SK-N-SH (cell line): ENCODE results near the gene TRAM2. TPM values are rescaled to one million over a fixed set of nuclear protein-coding genes. Genes with fewer than 3 reads are reported as not detected.

Experiments used
- CHD2 ChIP-seq: fragments of 150-350 bp; IDR thresholded peaks from 2 replicates; pipeline ENCODE4 v1.6.1; 2018; ENCODE audit warnings: low read length; ENCODE audit not compliant: partially characterized antibody
- ELF1 ChIP-seq: IDR thresholded peaks from 2 replicates; pipeline ENCODE4 v1.4.0; 2012
- EP300 ChIP-seq, 2 experiments: IDR thresholded peaks; 2 replicates each; pipeline versions ENCODE4 v1.4.0 to v1.6.1; 2012; ENCODE audit warnings: borderline replicate concordance in 1 of 2, low read depth in 1 of 2, low read length in 1 of 2
- EZH2phosphoT487 ChIP-seq: fragments of 200-600 bp; sonication (generic); IDR thresholded peaks from 2 replicates; pipeline ENCODE4 v1.6.1; 2017; ENCODE audit warnings: low read depth, mixed run types, mild to moderate bottlenecking, antibody characterized with exemption, moderate library complexity, borderline replicate concordance
- FOSL2 ChIP-seq: IDR thresholded peaks from 2 replicates; pipeline ENCODE4 v1.4.0; 2012; ENCODE audit warnings: low read depth, mild to moderate bottlenecking, moderate library complexity, borderline replicate concordance
- FOXJ3 ChIP-seq: sonication (generic); formaldehyde crosslinking; IDR thresholded peaks from 2 replicates; pipeline ENCODE4 v1.5.1; 2020; ENCODE audit warnings: mild to moderate bottlenecking, missing genetic modification reagents
- GABPA ChIP-seq: IDR thresholded peaks from 2 replicates; pipeline ENCODE4 v1.4.0; 2012; ENCODE audit warnings: low read depth, mild to moderate bottlenecking
- MXI1 ChIP-seq: IDR thresholded peaks from 2 replicates; pipeline ENCODE4 v1.6.1; 2012; ENCODE audit warnings: mild to moderate bottlenecking, low read depth, low read length, improper control_type of control experiment
- NRF1 ChIP-seq: IDR thresholded peaks from 2 replicates; pipeline ENCODE4 v1.6.1; 2012; ENCODE audit warnings: low read depth, mild to moderate bottlenecking, low read length
- POLR2AphosphoS5 ChIP-seq: IDR thresholded peaks from 2 replicates; pipeline ENCODE4 v1.6.1; 2012; ENCODE audit warnings: low read depth, low read length
- RAD21 ChIP-seq: IDR thresholded peaks from 2 replicates; pipeline ENCODE4 v1.6.1; 2012; ENCODE audit warnings: mild to moderate bottlenecking, low read length
- TCF12 ChIP-seq: IDR thresholded peaks from 2 replicates; pipeline ENCODE4 v1.4.0; 2012
- TEAD4 ChIP-seq: IDR thresholded peaks from 2 replicates; pipeline ENCODE4 v1.4.0; 2012; ENCODE audit warnings: mild to moderate bottlenecking, borderline replicate concordance; ENCODE audit not compliant: insufficient read depth
- polyA plus RNA-seq, 3 experiments: library from polyadenylated mRNA; depleted of rRNA; stranded (reverse); fragments of >200 nt; gene quantifications; 2 replicates each; pipeline ENCODE4 v1.2.3, GENCODE V29; 2012
- TF ChIP-seq, protein P1 (sequence below): IDR thresholded peaks from 2 replicates; pipeline ENCODE4; 2012
- TF ChIP-seq, protein P2 (sequence below): IDR thresholded peaks from 2 replicates; pipeline ENCODE4 v1.4.0; 2012; ENCODE audit warnings: low read depth, borderline replicate concordance
- TF ChIP-seq, protein P3 (sequence below): fragments of 150-350 bp; IDR thresholded peaks from 2 replicates; pipeline ENCODE4 v1.6.1; 2016; ENCODE audit warnings: mild to moderate bottlenecking, low read depth, low read length
- TF ChIP-seq, protein P4 (sequence below): fragments of 200-600 bp; sonication (generic); IDR thresholded peaks from 2 replicates; pipeline ENCODE4 v1.6.1; 2017; ENCODE audit warnings: antibody characterized with exemption, mild to moderate bottlenecking, moderate library complexity

TRAM2 gene
- polyA plus RNA-seq, 1 of the 3 experiments (the other 2 are of a cell fraction), result 26.4 TPM

DNA sequence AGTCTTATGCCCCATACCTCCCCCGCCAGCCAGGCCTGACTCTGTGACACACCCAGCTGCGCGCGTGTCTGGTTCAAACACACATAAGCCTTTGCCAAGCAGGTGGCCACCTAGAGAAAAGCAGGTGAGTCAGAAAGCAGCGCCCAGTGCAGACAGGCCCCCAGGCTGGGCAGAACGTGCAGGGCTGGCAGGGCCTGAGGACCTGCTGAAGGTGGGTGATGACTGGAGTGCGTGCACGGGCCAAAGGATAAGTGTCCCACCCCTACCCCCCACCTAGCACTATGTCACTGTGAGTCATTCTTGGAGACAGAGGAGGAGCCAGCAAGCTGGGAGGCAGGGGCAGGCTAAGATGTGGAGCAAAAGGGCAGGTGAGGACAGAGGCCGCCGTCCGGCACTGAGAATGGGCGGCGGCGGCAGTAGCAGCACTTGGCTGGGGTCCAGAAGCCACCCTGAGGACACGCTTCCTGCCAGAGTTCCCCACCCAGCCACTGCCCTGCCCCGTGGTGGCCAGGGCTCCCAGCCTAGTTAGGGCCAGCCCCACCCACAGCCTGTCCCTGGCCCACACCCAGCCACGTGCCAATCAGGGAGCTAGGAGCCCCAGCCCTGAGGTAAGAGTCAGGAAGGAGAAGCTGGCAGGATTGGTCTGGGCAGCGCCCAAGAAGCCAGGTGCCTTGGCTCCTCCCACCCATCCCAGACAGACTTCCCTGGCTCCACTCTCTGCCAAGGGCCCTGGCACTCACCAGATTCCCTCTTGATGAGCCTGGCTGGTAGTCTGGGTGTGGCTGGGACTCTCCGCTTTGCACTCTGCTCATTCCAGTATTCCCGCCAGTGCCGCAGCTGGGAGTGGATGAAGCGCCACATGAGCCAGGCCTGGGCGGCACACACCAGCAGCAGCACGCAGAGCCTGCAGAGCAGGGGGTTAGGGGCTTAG is 72.7 kb downstream of the TRAM2 start (continued):
- TF ChIP-seq GABPA (no peak), NRF1 (no peak), FOSL2 (peak; percentile 86; the same call in 1 of the 2 replicates), ELF1 (no peak), POLR2AphosphoS5 (no peak), EP300 (IDR thresholded peaks at IDR 0.05; ENCODE audit: borderline replicate concordance in 1 of 2, low read depth in 1 of 2, low read length in 1 of 2) (peak in 1 of 2 experiments; percentile 53; a peak in 1 of 4 replicates), TEAD4 (0 out of 2 replicates have a peak, but pooled peaks have one; percentile 32), EZH2phosphoT487 (no peak), MXI1 (no peak), TCF12 (peak; percentile 57), CHD2 (no peak), FOXJ3 (CRISPR knock-in tag) (no peak), RAD21 (no peak)
- TF ChIP-seq, protein P1, sequence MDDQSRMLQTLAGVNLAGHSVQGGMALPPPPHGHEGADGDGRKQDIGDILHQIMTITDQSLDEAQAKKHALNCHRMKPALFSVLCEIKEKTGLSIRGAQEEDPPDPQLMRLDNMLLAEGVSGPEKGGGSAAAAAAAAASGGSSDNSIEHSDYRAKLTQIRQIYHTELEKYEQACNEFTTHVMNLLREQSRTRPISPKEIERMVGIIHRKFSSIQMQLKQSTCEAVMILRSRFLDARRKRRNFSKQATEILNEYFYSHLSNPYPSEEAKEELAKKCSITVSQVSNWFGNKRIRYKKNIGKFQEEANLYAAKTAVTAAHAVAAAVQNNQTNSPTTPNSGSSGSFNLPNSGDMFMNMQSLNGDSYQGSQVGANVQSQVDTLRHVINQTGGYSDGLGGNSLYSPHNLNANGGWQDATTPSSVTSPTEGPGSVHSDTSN, result peak; percentile 68
- TF ChIP-seq, protein P2, sequence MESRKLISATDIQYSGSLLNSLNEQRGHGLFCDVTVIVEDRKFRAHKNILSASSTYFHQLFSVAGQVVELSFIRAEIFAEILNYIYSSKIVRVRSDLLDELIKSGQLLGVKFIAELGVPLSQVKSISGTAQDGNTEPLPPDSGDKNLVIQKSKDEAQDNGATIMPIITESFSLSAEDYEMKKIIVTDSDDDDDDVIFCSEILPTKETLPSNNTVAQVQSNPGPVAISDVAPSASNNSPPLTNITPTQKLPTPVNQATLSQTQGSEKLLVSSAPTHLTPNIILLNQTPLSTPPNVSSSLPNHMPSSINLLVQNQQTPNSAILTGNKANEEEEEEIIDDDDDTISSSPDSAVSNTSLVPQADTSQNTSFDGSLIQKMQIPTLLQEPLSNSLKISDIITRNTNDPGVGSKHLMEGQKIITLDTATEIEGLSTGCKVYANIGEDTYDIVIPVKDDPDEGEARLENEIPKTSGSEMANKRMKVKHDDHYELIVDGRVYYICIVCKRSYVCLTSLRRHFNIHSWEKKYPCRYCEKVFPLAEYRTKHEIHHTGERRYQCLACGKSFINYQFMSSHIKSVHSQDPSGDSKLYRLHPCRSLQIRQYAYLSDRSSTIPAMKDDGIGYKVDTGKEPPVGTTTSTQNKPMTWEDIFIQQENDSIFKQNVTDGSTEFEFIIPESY, result peak; percentile 74
- TF ChIP-seq, protein P3, sequence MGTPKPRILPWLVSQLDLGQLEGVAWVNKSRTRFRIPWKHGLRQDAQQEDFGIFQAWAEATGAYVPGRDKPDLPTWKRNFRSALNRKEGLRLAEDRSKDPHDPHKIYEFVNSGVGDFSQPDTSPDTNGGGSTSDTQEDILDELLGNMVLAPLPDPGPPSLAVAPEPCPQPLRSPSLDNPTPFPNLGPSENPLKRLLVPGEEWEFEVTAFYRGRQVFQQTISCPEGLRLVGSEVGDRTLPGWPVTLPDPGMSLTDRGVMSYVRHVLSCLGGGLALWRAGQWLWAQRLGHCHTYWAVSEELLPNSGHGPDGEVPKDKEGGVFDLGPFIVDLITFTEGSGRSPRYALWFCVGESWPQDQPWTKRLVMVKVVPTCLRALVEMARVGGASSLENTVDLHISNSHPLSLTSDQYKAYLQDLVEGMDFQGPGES, result no peak
- TF ChIP-seq, protein P4, sequence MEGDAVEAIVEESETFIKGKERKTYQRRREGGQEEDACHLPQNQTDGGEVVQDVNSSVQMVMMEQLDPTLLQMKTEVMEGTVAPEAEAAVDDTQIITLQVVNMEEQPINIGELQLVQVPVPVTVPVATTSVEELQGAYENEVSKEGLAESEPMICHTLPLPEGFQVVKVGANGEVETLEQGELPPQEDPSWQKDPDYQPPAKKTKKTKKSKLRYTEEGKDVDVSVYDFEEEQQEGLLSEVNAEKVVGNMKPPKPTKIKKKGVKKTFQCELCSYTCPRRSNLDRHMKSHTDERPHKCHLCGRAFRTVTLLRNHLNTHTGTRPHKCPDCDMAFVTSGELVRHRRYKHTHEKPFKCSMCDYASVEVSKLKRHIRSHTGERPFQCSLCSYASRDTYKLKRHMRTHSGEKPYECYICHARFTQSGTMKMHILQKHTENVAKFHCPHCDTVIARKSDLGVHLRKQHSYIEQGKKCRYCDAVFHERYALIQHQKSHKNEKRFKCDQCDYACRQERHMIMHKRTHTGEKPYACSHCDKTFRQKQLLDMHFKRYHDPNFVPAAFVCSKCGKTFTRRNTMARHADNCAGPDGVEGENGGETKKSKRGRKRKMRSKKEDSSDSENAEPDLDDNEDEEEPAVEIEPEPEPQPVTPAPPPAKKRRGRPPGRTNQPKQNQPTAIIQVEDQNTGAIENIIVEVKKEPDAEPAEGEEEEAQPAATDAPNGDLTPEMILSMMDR, result no peak
